Vagina (tissue), 2 donors: ENCODE results near the gene NEK11. TPM values are rescaled to one million over a fixed set of nuclear protein-coding genes. Genes with fewer than 3 reads are reported as not detected.

Experiments
- DNase-seq, 2 donors: peaks; one replicate each; pipeline ENCODE4 v3.0.0-alpha.2; 2017; ENCODE audit errors: extremely low spot score in 2 of 2
- H3K27ac ChIP-seq: fragments of 200-600 bp; sonication (generic); one replicate; pipeline ENCODE4 v1.5.1; 2019
- H3K27me3 ChIP-seq: fragments of 200-600 bp; sonication (generic); one replicate; pipeline ENCODE4 v1.5.1; 2019
- H3K36me3 ChIP-seq, 2 donors: fragments of 200-600 bp; sonication (generic); one replicate each; pipeline ENCODE4 v1.5.1; 2017 to 2019
- H3K4me1 ChIP-seq: fragments of 200-600 bp; sonication (generic); one replicate; pipeline ENCODE4 v1.5.1; 2019
- H3K4me3 ChIP-seq, 2 donors: fragments of 200-600 bp; sonication (generic); 1 replicate in 1 of 2; 2 replicates in 1 of 2; pipeline ENCODE4 v1.5.1; 2016 to 2019
- H3K9me3 ChIP-seq: fragments of 200-600 bp; sonication (generic); one replicate; pipeline ENCODE4 v1.5.1; 2019
- CTCF ChIP-seq, 3 experiments: fragments of 450-650 bp in 2 of 3; fragments of 200-600 bp in 1 of 3; sonication (generic) in 1 of 3; IDR thresholded peaks; one replicate each; pipeline ENCODE4 v1.5.1; 2017 to 2019; ENCODE audit warnings: antibody characterized with exemption in 3 of 3, mild to moderate bottlenecking in 2 of 3, moderate library complexity in 2 of 3
- POLR2A ChIP-seq, 2 donors: fragments of 450-650 bp; IDR thresholded peaks; one replicate each; pipeline ENCODE4 v1.6.1; 2017; ENCODE audit warnings: antibody characterized with exemption in 2 of 2, mild to moderate bottlenecking in 2 of 2, moderate library complexity in 2 of 2
- POLR2AphosphoS5 ChIP-seq, 2 donors: sonication (generic); formaldehyde crosslinking; IDR thresholded peaks; one replicate each; pipeline ENCODE4 v1.9.0; 2017; ENCODE audit warnings: antibody characterized with exemption in 2 of 2, mild to moderate bottlenecking in 2 of 2, low read depth in 1 of 2; ENCODE audit not compliant: insufficient read depth in 1 of 2
- intact Hi-C: fragments of 100-400 bp; cut with DNase I; formaldehyde crosslinking; loops from one replicate; pipeline ENCODE4 v1.15.1; 2023
- total RNA-seq: library from RNA; depleted of rRNA; stranded (reverse); fragments of >200 nt; gene quantifications from one replicate; pipeline ENCODE4 v1.2.3, GENCODE V29; 2016

Gene NEK11
- total RNA-seq, 1 donor from 2014 or later, result 8.6 TPM

GRCh38 chr3:131217296-131217741 lies 190.6 kb downstream of the NEK11 start:
- DNase-seq, result no peak
- peak overlapping the region; percentile 37 for H3K27ac ChIP-seq
- no peaks in the 10 kb centered on the region for H3K36me3 ChIP-seq
- H3K4me3 ChIP-seq, result no peak overlapping the region
- intact Hi-C loops, result no loop called here
- H3K4me1 ChIP-seq, result peaks cover 12% of the 10 kb centered on the region
- no peaks in the 10 kb centered on the region for H3K27me3 ChIP-seq
- H3K9me3 ChIP-seq, result no peaks in the 10 kb centered on the region
- TF ChIP-seq CTCF (IDR thresholded peaks at IDR 0.05), result no peak
- TF ChIP-seq POLR2A (IDR thresholded peaks at IDR 0.05), result no peak
- no peak for TF ChIP-seq POLR2AphosphoS5 (IDR thresholded peaks at IDR 0.05; ENCODE audit: insufficient read depth in 1 of 2, low read depth in 1 of 2)

GRCh38 chr3:131218196-131218595 lies 191.5 kb downstream of the NEK11 start:
- Histone ChIP-seq H3K4me1 (peaks cover 12% of the 10 kb centered on the region), H3K4me3 (no peak overlapping the region), H3K27me3 (no peaks in the 10 kb centered on the region), H3K27ac (no peak overlapping the region), H3K36me3 (no peaks in the 10 kb centered on the region), H3K9me3 (no peaks in the 10 kb centered on the region)
- intact Hi-C loops, result no loop called here
- TF ChIP-seq POLR2A (IDR thresholded peaks at IDR 0.05) (no peak), CTCF (IDR thresholded peaks at IDR 0.05) (no peak), POLR2AphosphoS5 (IDR thresholded peaks at IDR 0.05; ENCODE audit: insufficient read depth in 1 of 2, low read depth in 1 of 2) (no peak)
- DNase-seq, result no peak

GRCh38 chr3:131221731-131222130 lies 195.1 kb downstream of the NEK11 start:
- Histone ChIP-seq H3K4me3 (no peak overlapping the region), H3K4me1 (peaks cover 12% of the 10 kb centered on the region), H3K9me3 (no peaks in the 10 kb centered on the region), H3K27me3 (no peaks in the 10 kb centered on the region), H3K27ac (no peak overlapping the region), H3K36me3 (no peaks in the 10 kb centered on the region)
- TF ChIP-seq POLR2A (IDR thresholded peaks at IDR 0.05) (no peak), POLR2AphosphoS5 (IDR thresholded peaks at IDR 0.05; ENCODE audit: insufficient read depth in 1 of 2, low read depth in 1 of 2) (no peak), CTCF (IDR thresholded peaks at IDR 0.05) (no peak)
- DNase-seq, result no peak
- intact Hi-C loops, result no loop called here

- TF ChIP-seq CTCF (IDR thresholded peaks at IDR 0.05) (no peak), POLR2A (IDR thresholded peaks at IDR 0.05) (no peak), POLR2AphosphoS5 (IDR thresholded peaks at IDR 0.05; ENCODE audit: insufficient read depth in 1 of 2, low read depth in 1 of 2) (no peak)
- peaks cover 3% of the 10 kb centered on the region for H3K4me1 ChIP-seq
- no peaks in the 10 kb centered on the region for H3K36me3 ChIP-seq
- H3K27me3 ChIP-seq, result no peaks in the 10 kb centered on the region
- H3K4me3 ChIP-seq, result no peak overlapping the region
- no peak overlapping the region for H3K27ac ChIP-seq
- DNase-seq, result no peak
- no peaks in the 10 kb centered on the region for H3K9me3 ChIP-seq
- intact Hi-C loops, result no loop called here
These were observed 195.9 kb downstream of the NEK11 start for GRCh38 chr3:131222599-131222998.

- Histone ChIP-seq H3K36me3 (no peaks in the 10 kb centered on the region), H3K27me3 (no peaks in the 10 kb centered on the region), H3K4me1 (no peaks in the 10 kb centered on the region), H3K4me3 (no peak overlapping the region), H3K27ac (no peak overlapping the region), H3K9me3 (no peaks in the 10 kb centered on the region)
- intact Hi-C loops, result no loop called here
- no peak for TF ChIP-seq POLR2A (IDR thresholded peaks at IDR 0.05)
- TF ChIP-seq CTCF (IDR thresholded peaks at IDR 0.05), result no peak
- TF ChIP-seq POLR2AphosphoS5 (IDR thresholded peaks at IDR 0.05; ENCODE audit: insufficient read depth in 1 of 2, low read depth in 1 of 2), result no peak
- no peak for DNase-seq
These were observed 197.0 kb downstream of the NEK11 start for GRCh38 chr3:131223373-131224289.
